NOMO-1 (cell line): Measurements from ENCODE around the gene TEX22.

Experiments used
- DNase-seq, 2 experiments: peaks; one replicate each; lab custom pipeline; 2025; ENCODE audit not compliant: unreplicated experiment in 2 of 2; lab: John Stamatoyannopoulos, UW

Gene TEX22

GRCh38 chr14:105437723-105438500, 39.6 kb downstream of the TEX22 start:
- no peak for DNase-seq

GRCh38 chr14:105439179-105439578, 40.8 kb downstream of the TEX22 start:
- no peak for DNase-seq

GRCh38 chr14:105439710-105440553, 41.6 kb downstream of the TEX22 start:
- DNase-seq = no peak

- DNase-seq = no peak
Observed at GRCh38 chr14:105440554-105440900, 42.2 kb downstream of the TEX22 start.

GRCh38 chr14:105440992-105441391, 42.7 kb downstream of the TEX22 start:
- no peak for DNase-seq

GRCh38 chr14:105442125-105442524, 43.8 kb downstream of the TEX22 start:
- no peak for DNase-seq

- DNase-seq = no peak
Observed at GRCh38 chr14:105442834-105443233, 44.5 kb downstream of the TEX22 start.

GRCh38 chr14:105444859-105445258, 46.5 kb downstream of the TEX22 start:
- no peak for DNase-seq

- DNase-seq = no peak
Observed at GRCh38 chr14:105445290-105445689, 47.0 kb downstream of the TEX22 start.

GRCh38 chr14:105445901-105446845, 47.8 kb downstream of the TEX22 start:
- DNase-seq = no peak

GRCh38 chr14:105446971-105447370, 48.6 kb downstream of the TEX22 start:
- no peak for DNase-seq

- DNase-seq = no peak
Observed at GRCh38 chr14:105447651-105448640, 49.6 kb downstream of the TEX22 start.

- peak in 1 of 2 experiments; percentile 29 for DNase-seq
Observed at GRCh38 chr14:105448706-105449111, 50.4 kb downstream of the TEX22 start.

GRCh38 chr14:105449276-105450122, 51.2 kb downstream of the TEX22 start:
- DNase-seq = no peak

- no peak for DNase-seq
Observed at GRCh38 chr14:105450123-105450505, 51.8 kb downstream of the TEX22 start.

- no peak for DNase-seq
Observed at GRCh38 chr14:105450864-105451720, 52.8 kb downstream of the TEX22 start.

- DNase-seq = no peak
Observed at GRCh38 chr14:105452963-105453362, 54.6 kb downstream of the TEX22 start.

GRCh38 chr14:105453847-105454246, 55.5 kb downstream of the TEX22 start:
- no peak for DNase-seq
